NCI-H82 treated with DMSO at 0.1 percent for 48 hours (cell line): ENCODE data around the gene GRIP1.

Experiments used
- DNase-seq: peaks from one replicate; lab custom pipeline; 2025; ENCODE audit not compliant: unreplicated experiment; lab: John Stamatoyannopoulos, UW

Gene GRIP1

DNA sequence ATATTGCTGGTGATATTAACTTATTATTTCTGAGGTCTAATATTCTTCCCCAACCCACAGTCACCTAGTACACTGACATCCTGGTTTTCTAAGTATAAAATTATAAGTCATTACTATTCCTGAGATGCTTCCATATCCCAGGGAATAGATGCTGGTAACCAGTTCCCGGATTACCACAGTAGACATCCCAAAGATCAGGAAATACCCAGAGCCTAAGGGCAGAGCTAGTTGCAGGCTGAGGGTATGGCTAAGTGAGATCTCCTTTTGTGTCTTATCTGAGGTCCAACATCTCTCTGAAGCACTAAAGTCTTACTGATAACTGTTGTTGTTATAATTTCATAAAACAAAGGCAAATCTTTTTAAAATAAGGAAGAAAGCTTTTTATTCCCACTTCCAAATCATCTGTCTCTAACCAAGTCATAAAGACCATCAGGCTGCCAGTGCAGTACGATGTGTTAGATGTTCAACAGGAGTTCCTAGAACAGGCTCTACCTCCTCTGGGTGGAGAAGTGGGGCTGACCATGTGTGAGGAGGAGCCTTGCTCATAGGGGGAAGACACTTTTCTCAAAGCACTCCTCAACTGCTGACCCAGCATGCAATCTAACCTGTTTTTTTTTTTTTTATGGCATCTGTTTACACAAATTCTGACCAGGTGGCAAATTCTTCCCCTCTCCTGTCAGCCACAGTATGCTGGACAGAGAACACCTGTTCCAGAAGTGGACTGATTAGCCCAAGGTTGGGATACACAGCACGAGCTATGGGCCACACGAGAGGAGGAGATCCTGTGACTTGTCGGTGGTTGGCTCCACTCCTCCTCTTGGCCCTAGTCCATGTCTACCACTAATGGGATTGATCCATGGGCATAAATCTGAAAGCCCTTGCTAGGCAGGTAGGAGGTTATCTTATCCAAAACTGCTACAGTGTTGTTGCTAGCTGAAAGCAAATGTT is 16.1 kb upstream of the GRIP1 start:
- DNase-seq = peak; percentile 22

GRCh38 chr12:66693901-66694513 is 15.1 kb upstream of the GRIP1 start:
- peak; percentile 41 for DNase-seq

DNA sequence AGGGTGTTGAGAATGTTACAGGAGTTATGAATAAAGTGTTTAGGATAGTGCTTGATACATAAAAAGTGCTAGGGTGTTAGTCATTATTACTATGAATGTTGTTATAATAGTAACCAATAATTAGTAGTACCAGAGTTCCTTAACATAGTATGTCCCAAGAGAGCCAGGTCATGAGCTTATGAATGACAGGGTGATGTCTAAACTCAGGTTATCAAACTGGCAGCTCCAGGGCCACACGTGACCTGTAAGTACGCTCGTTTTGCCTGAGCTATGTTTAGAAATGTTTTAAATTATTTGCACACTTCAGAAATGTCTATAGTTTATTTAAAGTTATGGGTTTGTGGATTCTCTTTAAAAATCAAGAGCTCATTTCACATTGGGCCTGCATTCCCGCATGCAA is 14.1 kb upstream of the GRIP1 start:
- no peak for DNase-seq

GRCh38 chr12:66692170-66692569 is 13.3 kb upstream of the GRIP1 start:
- no peak for DNase-seq

DNA sequence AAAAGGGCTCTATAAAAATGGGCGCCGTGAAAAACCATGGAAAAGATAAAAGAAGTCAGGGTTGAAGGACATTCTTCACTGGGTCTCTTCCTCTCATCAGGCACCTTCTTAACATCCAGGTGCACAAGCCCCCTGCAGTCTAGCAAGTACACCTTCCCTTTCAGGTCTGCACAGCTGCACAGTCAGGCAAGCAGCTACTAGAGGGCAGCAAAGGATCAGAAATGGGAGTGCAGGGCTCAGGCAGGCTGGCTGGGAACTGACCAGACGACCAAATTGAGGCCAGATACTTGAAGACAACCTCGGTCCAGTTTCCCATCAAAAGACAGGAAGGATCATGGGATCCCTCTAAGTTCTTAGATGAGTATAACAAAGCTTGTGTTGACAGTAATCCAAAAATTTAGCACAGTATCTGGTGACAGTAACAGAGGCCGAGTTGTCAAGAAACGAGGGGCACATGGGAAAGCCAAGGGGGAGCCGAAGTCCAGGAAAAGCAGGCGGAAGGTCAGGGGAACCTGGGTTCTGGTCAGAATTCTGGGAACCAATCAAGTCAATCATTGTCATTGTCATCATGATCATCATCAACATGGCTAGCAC is 10.1 kb upstream of the GRIP1 start:
- DNase-seq = peak; percentile 37

DNA sequence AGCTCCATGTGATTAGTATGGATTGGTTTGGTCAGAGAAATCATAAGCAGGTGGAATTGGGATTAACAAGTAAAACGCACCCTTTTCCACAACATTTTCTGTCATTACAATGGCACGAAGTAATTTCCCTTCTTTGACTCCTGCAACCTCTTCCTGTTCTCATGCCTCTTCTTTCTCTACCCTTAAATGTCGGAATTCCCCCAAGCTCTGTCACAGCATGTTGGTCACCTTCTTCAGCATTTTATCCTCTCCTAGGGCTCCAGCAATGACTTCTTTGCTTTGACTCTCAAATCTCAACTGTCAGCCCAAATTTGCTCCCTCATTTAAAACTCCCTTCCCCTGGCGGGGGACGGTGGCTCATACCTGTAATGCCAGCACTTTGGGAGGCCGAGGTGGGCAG is 5.3 kb upstream of the GRIP1 start:
- DNase-seq = no peak

- no peak for DNase-seq
These were observed 4.9 kb upstream of the GRIP1 start for GRCh38 chr12:66683822-66684221.

DNA sequence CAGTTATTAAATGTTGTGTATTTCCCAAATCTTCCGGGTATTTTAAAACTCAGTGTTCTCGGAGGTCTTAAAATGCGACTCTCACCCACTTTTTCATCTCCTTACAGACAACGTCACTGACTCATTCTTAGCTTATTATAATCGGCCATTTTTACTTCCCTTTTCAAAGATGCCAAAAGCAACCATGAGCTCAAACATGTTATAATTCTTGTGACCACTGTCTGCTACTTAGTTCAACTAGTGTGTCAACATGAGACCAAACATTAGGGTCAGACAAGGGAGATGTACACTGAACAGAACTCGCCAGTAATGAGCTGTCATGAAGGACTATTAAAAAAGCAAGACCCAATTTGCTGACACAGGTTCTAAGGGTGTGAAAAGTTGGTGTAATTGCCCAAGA is 4.2 kb upstream of the GRIP1 start:
- DNase-seq = no peak

DNA sequence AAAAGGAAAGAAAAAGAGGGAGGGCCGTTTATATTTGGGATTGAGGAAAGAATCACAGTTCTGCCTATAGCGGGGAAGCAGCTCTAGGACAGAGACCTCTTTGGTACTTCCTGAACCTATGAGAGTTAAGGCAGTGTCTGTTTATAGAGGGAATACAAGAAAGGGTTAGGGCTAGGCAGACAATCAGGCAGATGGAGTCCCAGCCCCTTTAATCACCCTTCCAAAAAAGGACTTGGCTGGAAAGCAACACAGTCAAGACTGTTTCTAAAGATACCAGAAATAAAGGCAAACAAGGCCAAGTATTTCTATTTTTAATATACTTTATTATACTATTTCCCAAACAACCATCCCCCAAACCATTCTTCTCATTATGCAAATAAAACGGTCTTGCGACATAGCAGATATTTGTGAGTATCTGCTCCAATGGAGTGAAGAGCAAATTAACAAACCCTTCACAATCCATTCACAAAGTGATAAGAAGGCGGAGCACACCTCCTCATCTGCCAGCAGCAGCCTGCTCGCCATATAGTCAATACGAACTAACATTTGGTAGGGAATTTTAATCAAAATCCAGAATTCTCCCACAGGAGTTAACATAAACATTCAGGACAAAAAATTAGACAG is 697 bp upstream of the GRIP1 start:
- no peak for DNase-seq

GRCh38 chr12:66676241-66676640 is 2.6 kb downstream of the GRIP1 start:
- DNase-seq = no peak

GRCh38 chr12:66674495-66675122 is 4.3 kb downstream of the GRIP1 start:
- no peak for DNase-seq

DNA sequence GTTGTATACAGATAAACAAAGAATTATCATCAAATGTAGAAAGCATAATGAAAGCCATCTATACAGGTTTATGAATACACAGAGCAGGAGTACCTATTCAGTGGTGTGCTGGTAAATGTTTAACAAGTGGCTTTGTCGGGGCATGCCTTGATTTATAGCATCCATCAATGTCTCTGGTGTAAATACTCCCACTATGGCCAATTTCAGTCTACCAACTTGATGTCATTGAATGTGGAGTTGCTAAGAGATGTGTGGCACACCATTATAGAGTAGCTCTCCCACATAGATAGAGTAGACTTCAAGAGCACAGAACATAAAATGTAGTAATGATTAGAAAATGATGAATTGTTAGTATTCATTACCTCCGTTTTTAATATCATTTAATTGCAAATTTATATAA is 9.3 kb downstream of the GRIP1 start:
- DNase-seq = no peak

DNA sequence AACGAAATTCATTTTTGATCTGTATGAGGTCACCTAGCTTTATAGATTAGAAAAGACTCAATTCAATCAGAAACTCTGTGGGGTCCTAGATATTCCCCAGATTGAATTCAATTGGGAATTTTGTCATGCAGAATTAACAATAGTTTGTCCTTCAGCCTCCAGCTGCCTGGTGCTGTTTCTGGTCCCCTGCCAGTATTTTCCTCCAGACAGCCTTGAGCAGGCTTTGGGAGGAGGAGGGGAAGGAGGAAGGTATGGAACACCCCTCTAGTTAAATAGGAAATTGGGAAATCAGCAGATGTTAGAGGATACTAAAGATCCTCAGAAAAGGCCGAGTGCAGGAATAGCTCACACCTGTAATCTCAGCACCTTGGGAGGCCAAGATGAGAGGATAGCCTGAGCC is 10.6 kb downstream of the GRIP1 start:
- no peak for DNase-seq

GRCh38 chr12:66667906-66668305 is 11.0 kb downstream of the GRIP1 start:
- no peak for DNase-seq

DNA sequence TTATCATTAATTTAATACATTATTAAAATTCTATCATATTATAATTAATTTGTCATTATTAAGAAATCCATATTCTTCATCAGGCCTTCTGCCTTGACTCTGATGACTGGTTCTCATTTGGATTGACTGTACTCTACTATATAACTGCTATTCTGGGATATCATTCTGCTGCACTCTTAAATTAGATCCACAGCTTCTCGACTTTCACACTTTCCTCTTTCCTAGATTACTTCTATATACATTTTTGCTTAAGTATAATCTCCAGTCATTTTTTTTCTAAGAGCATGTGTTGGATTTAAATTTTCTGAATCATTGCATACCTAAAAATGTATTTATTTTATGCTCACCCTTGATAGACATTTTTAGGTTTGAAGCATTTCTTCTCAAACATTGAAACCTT is 12.4 kb downstream of the GRIP1 start:
- DNase-seq = no peak

- DNase-seq = no peak
These were observed 13.4 kb downstream of the GRIP1 start for GRCh38 chr12:66665435-66665985.

GRCh38 chr12:66664076-66664475 is 14.8 kb downstream of the GRIP1 start:
- no peak for DNase-seq

GRCh38 chr12:66663611-66664010 is 15.3 kb downstream of the GRIP1 start:
- DNase-seq = no peak

GRCh38 chr12:66662729-66663128 is 16.1 kb downstream of the GRIP1 start:
- no peak for DNase-seq

GRCh38 chr12:66662179-66662578 is 16.7 kb downstream of the GRIP1 start:
- DNase-seq = no peak

- DNase-seq = no peak
These were observed 17.5 kb downstream of the GRIP1 start for GRCh38 chr12:66661357-66661756.
